COLO668 (cell line): ENCODE measurements around the gene IFNLR1.
"Not testable (repeated sequence)": the region's sequence is repeated elsewhere in the genome, so short reads cannot be mapped to it uniquely, and the experiment has no call there.

Source experiments
- DNase-seq: peaks from one replicate; lab custom pipeline; 2025; ENCODE audit not compliant: unreplicated experiment; lab: John Stamatoyannopoulos, UW

Gene IFNLR1

DNA sequence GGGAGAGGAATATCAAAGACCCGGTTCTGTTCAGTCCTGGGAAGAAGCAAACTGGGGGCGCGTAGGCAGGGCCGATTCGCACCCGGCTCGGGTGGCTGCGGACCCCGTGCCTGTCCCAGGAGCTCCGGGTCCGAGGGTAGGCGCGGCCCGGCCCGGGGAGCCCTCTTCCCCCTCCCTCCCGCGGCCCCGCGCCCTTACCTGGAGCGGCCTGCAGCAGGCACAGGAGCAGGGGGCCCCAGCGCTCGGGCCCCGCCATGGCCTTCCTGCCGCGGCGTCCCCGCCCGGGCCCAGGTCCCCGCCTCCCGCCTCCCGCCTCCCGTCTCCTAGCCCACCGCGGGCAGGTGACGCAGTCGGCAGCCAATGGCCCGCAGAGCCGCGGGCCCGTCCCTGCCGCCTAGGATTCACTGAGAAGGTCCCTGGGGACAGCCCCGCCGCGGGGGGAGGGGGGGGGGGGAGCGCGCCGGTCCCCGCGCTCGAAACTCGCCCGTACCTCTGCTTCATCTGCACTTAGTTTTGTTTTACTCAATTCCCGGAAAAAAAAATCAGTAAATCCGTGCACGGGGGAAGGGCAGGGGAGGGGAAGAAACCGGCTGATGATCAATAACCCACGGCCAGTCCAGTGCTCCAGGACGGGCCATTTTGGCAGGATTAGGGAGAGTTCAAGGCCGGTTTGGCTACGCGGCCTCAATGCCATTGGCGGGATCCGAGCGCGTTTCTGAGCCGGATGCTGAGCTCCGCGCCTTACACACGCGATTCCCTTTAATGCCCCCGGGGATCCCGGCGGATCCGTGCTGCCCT is at the start of gene IFNLR1:
Gene IFNLR1, minus strand, starts transcription at position 297 of the 798 bp plus-strand sequence. Its CDS starts 41 bp downstream, at position 256.
- DNase-seq, result peak; percentile 76

DNA sequence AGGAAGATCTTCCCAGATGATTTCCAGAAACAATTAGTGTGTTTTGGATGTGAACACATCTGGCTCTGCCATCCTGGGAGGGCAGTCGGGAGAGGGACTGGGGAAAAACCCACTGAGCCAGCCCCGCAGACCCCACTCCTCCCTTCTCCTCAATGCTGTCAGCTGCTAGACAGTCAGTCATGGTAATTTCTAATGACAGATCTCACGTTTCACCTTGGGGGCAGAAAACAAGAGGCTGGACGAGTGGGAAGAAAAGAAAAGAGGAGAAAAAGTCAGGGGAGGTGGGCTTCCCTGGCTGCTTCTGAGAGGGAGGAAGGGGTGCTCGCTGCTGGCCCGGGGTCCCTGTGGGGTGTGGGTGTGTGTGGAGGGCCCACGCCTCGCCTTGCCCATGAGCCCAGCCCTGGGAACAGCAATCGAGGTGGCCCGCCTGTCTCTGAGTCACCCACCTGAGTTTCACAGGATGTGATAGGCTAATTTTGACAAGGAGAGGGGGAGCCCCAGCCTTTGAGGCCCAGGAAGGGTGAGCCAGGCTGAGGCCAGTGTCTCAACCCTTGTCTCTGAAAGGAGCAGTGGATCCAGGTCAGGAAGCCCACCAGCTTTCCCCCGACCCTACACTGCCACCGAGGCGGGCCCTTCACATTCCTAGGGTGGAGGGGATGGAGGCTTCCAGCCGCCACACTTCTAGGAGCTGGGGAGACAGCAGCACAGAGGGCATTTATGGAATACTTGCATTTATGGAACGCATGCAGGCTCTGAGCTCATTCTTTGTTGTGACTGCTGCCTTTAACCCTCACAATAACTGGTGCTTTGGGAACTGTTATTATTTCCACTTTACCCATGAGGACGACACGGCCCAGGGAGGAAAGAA is 49.1 kb upstream of the IFNLR1 start:
- no peak for DNase-seq

DNA sequence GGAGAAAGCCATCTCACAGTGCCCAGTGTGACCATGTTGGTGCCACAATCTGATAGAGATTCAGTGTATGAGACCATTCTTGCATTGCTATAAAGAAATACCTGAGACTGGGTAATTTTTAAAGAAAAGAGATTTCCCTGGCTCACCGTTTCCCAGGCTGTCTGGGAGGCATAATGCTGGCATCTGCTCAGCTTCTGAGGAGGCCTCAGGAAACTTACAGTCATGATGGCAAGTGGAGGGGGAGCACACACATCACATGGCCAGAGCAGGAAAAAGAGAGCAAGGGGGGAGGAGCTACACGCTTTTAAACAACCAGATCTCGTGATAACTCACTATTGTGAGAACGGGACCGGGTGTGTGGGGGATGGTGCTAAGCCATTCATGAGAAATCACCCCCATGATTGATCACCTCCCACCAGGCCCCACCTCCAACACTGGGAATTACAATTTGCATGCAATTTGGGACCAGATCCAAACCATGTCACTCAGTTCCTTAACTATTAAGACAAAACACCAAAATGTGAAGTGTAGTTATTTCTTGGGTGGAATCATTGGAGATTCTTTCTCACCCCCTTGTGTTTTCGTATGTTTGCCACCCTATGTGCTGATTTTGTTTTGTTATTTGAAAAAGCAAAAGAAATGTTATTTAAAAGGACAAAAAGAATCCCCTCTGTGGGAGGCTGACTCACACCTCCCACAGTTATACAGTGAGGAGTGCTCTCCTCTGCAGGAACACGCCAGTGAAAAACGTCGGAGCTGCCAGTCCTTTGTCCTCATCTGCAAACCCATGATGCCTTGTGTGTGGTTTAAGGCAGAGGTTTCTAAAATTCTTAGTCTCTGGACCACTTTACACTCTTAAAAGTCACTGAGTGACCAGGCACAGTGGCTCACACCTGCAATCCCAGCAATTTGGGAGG is 46.9 kb upstream of the IFNLR1 start:
- no peak for DNase-seq

DNA sequence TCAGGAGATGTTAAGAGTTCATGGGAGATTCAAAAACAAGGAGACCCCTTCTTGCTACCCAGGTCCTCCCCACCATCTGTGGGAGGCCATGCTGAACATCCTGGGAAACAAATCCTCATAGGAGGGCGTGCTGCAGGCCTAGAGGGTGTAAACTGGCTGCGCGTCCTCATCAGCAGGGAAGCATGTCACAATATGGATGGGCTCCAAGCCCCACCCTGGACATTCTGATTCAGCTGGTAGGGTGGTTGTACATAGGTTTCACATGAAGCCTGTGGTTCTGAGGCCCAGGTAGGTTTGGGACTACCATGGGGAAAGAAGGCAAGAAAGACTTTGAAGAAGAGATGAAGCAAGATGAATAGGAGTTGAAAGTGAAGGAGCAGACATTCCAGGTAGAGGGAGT is 44.6 kb upstream of the IFNLR1 start:
- no peak for DNase-seq

DNA sequence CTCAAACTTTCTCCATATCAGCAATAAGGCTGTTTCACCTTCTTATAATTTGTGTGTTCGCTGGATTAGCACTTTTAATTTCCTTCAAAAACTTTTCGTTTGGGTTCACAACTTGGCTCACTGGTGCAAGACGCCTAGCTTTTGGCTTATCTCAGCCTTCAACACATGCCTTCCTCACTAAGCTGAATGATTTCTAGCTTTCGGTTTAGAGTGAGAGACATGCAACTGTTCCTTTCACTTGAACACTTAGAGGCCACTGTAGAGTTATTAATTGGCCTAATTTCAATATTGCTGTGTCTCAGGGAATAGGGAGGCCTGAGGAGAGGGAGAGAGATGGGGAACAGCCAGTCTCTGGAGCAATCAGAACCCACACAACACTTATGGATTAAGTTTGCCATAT is 41.2 kb upstream of the IFNLR1 start:
- no peak for DNase-seq

DNA sequence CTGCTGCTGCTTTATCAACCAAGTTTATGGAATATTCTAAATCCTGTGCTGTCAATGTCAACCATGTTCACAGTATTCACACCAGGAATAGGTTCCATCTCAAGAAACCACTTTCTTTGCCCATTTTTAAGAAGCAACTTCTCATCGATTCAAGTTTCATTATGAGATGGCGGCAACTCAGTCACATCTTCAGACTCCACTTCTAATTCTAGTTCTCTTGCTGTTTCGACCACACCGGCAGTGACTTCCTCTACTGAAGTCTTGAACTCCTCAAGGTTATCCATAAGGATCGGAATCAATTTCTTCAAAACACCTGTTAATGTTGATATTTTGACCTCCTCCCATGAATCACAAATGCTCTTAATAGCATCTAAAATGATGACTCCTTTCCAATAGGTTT is 39.7 kb upstream of the IFNLR1 start:
- DNase-seq, result no peak

DNA sequence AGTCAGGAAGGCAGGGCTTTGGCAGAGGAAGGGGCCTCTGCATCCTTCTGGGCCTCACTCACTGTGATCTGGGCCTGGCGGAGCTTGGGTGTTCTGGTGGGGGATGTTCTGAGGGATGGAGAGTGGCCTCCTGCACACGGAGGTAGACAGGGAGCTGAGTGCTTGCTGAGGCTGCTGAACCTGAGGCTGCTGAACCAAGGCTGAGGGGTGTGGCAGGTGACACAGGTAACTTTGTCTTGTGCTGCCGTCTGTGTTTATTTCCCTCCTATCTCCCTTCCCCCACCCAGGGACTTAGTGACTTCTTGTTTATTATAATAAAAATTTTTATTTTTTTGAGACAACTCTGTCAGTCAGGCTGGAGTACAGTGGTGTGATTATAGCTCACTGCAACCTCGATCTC is 37.7 kb upstream of the IFNLR1 start:
- no peak for DNase-seq

DNA sequence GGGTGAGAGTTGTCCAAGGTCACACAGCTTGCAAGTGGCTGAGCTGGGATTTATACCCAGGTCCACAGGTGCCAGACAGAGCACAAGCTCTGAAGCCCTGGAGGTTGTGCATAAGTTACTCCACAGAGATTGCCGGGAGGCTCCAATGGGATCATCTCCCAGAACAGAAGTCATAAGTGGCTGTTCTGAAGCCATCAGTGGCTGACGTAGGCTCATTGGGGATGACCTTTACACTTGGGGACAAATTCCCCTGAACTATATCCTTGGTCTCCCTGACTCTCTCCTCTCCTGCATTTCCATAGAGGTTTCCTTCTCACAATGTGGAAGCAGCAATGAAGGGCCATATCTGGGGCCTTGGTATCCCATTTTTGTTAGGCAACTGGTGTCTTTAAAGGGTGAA is 37.0 kb upstream of the IFNLR1 start:
- DNase-seq, result no peak

DNA sequence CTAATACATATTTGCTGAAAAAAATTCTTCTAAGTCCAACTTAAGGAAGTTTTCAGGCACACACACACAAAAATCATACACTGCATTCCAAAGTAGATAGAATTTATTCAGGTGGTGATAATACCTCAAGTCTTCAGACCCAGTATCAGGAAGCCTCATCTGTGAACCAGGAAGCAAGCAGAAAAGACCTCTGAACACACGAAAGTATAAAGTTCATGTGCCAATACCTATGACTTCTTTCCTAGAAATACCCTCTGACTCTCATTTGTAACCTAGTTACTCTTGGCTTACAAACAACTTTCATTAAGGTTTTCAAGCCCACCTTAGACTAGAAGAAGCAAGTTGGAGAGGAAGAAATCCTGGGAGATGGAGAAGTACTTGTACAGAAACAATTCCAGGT is 35.7 kb upstream of the IFNLR1 start:
- no peak for DNase-seq

DNA sequence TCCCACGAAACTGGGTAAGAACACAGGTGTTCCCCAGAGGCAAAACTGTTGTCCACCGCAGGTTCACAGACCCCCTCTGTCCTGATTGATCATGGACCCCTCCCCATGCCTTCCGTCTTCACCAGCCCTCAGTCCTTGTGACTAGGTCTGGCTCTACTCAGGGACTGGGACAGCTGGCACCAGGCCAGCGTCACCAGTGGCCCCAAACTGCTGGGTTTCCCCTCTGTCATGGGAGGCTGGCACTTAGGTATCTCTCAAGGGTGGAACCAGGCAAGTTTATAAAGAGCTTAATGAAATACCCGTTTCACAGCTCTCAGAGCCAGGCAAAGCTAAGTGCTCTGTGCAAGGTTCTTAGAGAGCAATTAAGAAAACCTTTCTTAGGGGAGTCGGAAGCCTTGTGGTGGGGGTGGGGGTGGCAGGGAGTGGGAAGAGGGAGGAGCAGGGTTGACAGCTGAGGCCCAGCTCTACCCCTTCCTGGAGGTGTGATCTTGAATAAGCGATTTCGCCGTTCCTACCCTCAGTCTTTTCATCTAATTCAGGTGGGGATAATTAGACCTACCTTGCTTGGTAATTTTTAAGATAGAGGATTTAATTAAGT is 35.0 kb upstream of the IFNLR1 start:
- no peak for DNase-seq

DNA sequence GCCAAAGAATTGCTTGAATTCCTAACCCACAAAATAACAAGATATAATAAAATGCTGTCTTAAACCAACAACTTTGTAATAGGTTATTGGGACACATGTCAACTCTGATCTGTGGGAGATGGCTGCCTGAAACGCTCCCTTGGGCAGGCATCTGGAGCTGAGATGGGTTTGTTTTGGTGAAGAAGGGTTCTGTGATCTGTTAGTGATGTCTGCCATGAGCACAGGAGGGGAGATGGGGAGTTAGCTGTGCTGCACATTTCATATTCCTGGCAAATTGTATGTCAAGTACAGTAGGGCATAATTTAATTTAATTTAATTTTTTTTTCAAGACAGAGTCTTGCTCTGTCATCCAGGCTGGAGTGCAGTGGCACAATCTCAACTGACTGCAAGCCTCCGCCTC is 34.2 kb upstream of the IFNLR1 start:
- no peak for DNase-seq

DNA sequence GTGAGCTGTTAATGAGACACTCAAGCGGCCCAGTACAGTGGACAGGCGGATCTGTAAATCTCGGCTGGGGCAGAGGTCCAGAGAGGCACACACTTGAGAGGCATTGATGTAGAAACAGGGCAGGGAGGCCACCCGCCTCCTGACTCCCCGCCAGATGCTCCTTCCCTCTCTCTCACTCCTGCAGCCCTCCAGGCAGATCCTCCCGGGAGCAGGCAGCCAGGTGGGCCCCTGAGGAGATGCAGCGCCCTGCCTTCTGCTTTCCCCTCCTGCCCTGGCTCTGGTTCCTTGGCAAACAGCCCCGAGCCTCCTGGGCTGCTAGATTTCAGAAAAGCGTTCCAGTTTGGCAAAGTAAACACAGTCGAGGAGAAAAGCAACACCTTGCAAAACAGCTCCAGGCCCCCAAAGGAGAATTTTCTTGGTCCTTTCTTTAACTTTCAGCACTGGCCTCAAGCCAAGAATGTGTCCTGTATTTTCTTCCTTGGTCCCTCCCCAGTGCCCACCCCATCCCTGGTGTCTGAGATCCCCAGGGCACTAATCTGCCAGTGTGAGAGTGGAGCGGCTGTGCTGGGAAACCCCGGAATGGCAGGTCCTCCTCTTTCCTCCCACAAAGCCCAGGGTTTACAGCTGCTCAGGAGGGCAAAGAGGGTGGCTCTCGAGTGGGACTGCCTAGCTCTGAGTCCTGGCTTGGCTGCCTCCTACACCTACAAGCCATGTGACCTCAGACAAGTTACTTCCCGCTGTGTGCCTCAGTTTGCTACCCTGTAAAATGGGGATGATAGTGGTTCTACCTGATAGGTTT is 29.4 kb upstream of the IFNLR1 start:
- no peak for DNase-seq

DNA sequence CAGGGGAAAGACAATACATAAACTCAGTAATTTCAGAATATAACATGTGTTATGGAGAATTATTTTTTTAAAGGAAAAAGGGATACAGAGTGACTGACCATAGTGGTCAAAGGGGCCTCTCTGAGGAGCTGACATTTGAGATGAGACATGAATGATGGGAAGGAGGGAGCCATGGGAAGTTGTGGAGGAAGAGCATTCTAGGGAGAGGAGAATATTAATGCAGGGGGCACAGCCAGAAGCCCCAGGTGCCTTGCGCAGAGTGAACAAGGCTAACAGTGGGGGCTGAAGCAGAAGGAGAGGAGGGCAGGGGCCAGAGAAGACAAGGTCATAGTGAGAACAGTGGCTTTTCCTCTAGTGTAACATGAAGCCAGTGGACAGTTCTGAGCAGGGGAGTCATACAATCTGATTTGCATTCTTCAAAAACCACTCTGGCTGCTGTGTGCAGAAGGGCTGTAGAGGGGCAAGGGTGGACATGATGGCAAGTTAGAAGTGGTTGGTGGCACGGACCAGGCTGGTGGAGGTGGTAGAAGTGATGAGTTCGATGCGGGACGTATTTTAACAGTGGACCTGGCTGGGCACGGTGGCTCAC is 28.2 kb upstream of the IFNLR1 start:
- DNase-seq, result no peak

DNA sequence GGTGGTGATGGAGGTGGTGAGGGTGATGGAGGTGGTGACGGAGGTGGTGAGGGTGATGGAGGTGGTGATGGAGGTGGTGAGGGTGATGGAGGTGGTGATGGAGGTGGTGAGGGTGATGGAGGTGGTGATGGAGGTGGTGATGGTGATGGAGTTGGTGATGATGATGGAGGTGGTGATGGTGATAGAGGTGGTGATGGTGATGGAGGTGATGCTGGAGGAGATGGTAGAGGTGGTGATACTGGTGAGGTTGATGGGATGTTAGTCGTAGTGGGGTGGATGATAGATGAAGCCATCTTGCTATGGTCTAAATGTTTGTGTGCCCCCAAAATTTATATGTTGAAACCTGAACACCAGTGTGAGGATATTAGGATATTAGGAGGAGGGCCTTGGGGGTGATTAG is 25.3 kb upstream of the IFNLR1 start:
- no peak for DNase-seq

DNA sequence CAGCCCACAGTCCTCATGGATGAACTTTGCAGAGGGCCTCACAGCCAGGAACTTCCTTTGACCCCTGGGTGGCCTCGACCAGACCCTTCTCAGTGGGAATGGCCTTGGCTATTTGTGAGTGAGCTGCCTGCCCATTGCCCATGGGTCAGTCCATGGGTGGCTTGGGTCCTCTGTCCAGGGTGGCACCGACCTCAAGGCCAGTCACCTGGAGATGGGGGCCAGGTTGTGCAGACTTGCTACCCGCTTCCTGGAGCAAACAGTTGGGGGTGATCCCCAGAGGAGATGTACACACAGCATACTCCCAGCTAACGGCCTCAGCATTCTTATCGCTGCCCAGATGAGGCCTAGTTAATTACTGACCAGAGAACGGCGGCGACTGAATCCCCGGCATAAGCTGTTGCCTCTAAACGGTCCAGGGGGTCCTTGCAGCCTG is 23.1 kb upstream of the IFNLR1 start:
- no peak for DNase-seq

DNA sequence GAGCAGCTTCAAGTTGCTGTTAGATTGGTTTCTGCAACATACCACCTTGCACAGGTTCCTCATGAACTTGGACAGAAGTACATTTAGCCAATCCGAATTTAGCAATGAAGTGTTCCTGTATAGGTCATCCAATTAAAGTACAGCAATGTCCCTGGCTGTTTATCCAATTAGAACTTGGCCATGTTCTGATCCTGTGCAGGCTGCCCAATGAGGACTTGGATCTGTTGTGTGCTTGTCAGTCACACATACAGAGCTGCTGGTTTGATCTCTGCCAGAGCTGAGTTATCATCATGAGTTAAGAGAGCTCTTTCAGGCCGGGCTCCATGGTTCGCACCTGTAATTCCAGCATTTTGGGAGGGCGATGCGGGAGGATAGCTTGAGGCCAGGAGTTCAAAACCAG is 22.0 kb upstream of the IFNLR1 start:
- DNase-seq, result no peak

DNA sequence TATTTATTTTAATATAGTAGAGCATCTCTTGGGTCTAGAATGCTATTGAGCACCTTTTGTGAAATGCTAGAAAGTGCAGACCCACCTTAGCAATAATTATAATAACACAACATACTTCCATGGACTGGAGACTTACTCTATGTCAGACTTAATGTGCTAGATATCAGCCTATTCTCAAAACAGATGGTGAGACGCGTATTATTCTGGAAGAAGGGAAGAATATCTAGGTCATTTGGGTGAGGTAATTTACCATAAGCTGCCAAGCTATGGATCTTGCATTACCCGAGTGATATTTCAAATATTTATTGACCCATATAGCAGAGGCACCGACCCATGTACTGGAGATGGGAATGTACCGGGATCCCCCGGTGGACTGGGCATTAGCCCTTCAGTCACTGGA is 20.6 kb upstream of the IFNLR1 start:
- DNase-seq, result no peak

DNA sequence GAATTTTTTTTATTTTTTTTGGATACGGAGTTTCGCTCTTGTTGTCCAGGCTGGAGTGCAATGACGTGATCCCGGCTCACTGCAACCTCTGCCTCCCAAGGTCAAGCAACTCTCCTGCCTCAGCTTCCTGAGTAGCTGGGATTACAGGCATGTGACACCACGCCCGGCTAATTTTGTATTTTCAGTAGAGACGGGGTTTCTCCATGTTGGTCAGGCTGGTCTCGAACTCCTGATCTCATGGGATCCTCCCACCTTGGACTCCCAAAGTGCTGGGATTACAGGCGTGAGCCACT is 20.3 kb upstream of the IFNLR1 start:
- not testable (repeated sequence) for DNase-seq

DNA sequence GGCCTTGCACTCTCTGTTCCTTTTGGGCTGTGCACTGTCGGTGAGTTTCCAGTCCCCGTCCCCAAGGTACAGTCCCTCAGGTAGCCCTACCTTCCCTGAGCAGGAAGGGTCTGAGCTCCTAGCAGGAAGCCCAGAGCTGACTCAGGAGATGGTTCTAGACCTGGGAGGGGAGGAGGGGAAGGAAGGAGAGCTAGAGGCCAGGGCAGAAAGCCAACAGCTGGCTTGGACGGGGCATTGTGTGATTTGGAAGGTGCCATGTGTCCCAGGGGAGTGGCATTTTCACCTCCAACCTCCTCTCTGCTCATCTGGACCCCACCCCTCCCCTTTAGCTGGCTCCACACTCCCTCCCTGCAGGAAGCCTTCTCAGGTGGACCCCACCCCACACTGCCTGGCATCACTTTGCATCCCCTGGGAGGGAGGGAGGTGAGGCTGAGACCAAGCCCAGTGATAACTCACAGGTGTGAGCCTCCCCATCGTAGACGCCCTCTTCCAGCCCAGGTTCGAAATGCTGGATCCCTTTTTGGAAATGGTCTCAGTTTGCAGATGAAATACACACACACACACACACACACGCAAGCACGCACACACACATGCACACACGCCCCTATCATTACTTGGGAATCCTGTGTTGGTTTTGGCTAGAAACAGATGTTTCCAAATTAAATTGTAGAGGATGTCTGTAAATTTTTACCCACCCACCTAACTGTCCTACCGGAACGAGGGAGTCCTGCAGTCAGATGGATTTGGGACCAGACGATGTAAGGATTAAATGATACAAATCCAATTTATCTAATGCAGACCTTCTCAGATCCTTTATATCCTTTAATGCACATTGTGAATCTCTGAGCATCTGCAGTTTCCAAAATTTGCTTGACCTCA is 19.7 kb upstream of the IFNLR1 start:
- DNase-seq, result no peak
